GM18499 (cell line): Measurements from ENCODE around the gene SH2D4B.

Experiments used
- ATAC-seq: cut with Tn5 transposase; IDR thresholded peaks from one replicate; pipeline ENCODE4 v1.9.1; 2021; ENCODE audit warnings: moderate number of reproducible peaks; ENCODE audit not compliant: insufficient read depth, unreplicated experiment

The SH2D4B gene

DNA sequence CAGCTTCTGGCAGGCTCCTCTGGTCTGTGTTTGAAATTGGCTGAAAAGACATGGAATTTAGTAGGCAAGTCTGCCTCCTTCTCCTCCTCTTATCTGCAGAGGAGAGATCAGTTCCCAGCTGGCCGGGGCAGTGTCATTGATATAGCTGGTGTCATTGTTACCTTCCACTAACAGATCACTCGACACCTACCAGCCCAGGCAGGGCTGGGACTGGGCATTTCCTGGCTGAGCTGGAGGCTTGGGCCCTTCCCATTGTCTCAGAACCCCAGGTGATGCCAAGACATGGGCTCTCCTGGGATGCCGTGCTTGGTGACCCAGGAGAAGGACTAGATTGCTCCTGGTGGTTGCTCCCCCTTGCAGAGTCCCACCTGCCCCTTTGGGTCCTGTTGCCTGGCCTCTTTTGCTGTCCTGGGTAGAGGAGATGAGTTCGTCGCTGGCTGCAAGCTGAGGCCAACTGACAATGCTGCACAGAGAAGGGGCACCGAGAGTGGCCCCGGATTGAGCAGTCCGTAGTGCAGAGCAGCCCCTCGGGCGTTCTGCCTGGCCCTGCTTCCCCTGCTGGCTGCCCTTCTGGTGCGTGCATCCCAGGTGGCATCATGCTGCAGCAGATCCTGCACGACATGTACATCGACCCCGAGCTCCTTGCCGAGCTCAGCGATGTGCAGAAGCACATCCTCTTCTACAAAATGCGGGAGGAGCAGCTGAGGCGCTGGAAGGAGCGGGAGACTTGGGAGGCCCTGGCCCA lies at the start of gene SH2D4B:
Gene SH2D4B, plus strand, starts transcription at position 167 of the 745 bp plus-strand sequence. Its CDS starts 430 bp downstream, at position 597.
- ATAC-seq = no peak

DNA sequence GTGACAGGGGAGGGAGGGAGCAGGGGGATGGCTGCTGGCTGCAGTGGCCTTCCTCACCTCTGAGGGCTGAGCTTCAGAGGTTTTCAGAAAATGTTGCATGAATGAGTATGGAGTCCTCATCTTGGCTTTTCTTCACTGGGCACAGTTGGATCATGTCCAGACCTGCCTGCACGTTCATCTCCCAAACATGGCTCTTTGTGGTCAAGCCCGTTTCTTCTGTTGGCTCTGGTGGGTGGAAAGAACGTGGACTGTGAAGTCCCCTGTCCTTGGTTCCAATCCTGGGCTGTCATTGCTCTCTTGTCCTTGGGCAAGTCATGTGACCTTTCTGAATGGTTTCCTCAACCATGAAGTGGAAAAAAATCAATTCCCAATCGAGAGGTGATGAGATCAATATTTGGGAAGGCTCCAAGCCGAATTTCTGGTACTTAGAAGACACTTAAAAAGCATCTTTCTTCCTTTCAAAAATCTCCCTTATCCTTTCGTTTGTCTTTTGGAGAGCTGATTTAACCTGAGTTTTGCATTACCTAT lies 49.1 kb upstream of the SH2D4B start:
- no peak for ATAC-seq

DNA sequence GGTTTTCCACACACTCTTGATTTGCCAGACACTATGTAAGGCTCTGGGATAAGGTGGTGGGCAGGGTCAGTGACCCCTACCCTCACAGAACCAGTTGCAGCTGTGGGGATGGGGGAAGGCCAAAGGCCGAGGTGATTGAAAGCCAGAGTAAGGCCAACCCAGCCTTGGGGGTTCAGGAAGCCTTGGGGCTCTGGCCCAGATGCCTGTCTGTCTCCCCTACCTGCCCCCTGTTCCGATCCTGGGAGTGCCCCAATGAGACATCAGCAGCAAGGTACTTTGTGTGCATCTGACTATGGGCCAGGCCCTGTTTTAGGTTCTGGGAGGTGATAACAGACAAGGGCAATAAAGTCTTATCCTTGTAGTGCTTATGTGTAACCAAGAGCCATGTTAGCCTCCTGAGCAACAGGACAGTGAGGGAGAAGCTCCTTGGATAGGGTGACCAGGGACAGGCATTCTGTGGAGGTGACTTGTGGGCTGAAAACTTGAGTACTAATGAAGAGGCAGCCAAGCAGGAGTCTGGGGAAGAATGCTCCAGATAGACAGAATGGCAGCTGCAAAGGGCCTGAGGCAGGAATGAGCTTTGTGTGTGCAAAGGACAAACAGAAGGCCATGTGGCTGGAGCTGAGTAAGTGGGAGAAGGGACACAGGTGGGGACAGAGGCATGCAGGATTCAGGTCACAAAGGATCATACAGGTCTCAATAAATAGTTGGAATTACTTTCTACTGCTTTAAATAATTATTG lies 48.2 kb upstream of the SH2D4B start:
- ATAC-seq = no peak

DNA sequence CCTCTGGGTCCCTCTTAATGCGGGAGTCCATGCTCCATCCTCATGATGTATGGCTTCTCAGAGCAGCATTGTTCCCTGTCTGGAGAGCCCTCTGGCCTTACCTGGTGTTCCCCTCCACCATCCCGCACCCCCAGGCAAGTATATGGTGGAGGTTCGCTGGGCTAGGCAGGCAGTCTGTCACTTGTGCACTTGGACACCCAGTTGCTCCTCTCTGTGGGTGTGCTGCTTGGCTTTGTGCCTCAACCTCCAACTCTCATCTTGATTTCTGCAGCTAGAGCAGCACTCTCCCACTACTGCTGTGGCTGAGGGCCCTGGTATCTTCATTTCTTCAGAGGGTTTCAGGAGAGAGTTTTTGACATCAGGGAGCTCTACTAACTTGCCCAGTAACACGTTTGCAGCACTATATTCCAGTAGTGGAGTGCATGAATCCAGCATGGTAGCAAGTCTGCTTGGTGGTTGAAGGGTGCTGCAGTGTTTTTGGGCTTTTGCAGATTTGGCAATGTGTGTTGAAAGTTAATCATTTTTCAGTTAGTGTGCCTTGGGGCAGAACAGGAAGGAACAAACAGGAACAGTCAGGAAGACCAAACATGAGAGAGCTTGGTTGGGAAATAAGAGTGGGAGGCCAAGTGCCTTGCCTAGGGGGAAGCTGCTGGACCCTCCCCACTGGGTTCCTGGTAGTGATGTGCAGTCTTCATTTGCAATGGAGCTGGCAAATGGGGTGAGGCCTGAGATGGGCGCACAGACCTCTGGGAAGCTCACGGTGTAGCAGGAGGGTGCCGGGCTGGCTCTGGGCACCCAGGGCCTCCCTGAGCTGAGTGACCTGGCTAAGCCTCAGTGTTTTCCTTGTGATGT lies 46.2 kb upstream of the SH2D4B start:
- ATAC-seq = no peak

DNA sequence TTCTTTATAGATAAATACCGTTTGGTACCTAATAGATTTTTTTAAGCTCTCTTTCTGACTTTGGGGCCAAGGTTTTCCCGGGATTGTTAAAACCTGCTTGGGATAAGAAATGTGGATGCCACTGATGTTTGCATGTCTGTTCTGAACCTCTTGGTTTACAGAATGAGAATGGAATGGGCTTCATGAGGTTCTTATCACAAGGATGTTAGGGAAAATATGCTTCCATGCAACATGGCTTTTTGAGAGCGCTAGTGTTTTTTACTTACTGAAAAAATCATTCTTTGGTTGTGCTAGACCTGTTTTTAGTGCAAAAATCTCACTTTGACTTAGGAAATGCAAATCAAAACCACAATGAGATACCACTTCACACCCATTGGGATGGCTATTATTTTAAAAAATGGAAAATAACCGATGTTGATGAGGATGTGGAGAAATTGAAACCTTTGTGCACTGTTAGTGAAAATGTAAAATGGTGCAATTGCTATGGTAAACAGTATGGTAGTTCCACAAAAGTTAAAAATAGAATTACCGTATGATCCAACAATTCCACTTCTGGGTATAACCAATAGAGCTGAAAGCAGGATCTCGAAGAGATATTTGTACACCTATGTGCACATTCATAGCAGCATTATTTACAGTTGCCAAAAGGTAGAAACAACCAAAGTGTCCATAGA lies 44.7 kb upstream of the SH2D4B start:
- no peak for ATAC-seq

DNA sequence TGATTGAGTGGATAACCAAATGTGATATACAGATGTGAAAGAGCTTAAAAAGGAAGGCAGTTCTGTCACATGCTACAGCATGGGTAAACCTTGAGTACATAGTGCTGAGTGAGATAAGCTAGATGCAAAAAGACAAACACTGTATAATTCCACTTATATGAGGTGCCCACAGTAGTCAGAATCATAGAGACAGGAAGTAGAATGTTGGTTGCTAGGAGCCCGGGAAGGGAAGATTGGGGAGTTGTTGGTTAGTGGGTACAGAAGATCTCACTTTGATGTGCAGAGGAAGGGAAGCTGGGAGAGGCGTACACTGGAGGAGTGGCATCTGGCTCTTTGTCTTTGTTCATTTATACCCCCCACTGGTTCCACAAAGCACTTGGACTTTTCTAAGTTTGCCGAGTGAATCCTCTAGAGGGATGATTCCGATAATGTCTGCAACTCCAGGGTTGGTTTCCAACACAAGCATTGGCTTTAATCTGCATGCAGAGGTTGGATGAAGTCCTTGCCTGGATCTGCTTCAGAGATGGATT lies 44.1 kb upstream of the SH2D4B start:
- ATAC-seq = no peak

DNA sequence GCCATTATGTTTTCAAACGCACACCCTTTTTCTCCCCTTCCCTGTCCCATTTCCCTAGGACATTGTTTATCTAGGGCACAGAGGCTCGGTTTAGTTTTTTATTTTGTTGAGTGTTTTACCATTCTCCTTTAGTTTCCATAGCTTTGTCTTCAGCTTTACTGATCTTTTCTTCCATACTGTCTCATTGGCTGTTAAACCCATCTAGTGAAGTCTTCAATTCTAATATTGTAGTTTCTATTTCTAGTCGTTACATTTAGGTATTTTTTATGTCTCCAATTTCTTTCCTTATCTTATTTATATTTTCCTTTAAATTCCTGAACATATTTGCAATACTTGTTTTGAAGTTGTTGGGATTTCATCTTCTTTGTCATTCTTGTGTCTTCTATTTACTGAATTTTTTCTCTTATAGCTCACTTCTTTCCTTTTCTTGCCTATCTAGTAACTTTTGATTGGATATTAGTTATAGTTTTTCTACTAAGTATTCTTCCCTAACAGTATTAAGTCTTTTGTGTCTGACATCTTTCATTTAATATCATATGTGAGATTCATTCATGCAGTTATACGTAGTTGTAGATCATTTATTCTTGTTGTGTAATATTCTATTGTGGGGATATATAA lies 41.0 kb upstream of the SH2D4B start:
- no peak for ATAC-seq

DNA sequence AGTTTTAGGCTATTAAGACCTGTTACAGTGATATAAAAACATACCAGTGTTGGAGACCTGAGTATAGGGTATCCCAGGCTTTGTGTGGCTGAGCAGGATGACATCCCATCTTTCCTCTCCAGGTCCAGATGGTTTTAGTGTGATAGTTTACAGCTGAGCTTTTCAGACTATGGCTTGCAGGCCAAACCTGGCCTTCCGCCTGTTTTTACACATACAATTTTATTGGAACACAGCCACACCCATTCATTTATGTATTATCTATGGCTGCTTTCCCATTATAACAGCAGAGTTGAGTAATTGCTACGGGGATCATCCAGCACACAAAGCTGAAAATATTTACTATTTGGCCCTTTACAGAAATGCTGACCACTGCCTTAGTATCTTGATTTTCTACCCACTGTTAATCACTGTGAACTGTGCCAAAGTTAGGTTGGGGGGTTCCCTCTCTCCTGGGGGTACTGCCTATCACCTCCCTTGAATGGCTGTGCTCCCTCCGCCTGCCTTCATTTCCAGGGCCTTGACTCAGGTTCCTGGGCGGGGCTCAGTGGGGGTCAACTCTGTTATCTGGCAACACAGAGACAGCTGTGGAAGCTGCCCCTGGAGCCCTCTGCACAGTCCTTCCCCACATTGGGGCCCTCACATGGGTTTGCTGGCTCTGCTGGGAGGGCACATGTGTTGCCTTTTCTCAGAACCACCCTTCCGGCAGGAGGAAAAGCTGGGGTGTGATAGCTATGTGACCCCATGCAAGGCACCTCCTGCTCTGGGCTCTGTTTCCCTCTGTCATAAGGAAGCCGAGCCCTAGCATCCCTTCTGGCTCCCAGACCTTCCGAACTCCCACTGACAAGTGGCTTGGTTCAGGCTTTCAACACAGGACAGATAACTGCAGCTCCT lies 40.3 kb upstream of the SH2D4B start:
- no peak for ATAC-seq

DNA sequence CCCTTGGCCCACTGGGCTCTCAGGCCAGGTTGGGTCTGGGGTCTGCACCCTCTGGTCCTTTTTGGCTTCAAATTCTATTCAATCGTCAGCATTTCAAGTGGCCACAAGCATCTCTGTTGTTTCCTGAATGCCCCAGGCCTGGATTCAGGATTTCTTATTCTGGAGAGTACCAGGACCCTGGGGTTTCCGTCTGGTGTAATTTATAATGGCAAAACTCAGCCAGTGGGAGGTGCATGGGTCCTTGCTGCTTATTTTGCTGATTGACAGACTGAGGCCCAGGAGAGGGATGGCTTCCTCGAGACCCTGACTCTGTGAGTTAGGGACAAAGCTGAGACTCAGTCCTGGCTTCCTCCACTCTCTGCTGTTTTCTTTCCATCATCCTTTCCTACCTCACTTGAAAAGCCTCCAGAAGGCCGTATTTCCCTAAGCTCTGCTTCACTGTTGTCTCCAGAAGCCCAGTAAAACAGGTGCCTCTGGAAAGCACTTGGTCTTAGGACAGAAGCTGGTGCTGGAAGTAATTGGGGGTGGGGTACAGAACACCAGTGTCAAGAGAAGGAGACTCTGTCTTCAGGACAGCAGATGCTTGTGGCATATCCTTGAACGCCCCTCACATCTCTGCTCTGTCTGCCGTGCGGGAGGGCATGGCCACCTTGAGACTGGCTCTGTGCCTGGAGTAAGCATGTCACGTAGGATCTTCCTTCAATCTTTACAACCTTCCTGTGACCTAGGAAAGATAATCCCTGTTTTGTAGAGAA lies 39.4 kb upstream of the SH2D4B start:
- ATAC-seq = no peak

DNA sequence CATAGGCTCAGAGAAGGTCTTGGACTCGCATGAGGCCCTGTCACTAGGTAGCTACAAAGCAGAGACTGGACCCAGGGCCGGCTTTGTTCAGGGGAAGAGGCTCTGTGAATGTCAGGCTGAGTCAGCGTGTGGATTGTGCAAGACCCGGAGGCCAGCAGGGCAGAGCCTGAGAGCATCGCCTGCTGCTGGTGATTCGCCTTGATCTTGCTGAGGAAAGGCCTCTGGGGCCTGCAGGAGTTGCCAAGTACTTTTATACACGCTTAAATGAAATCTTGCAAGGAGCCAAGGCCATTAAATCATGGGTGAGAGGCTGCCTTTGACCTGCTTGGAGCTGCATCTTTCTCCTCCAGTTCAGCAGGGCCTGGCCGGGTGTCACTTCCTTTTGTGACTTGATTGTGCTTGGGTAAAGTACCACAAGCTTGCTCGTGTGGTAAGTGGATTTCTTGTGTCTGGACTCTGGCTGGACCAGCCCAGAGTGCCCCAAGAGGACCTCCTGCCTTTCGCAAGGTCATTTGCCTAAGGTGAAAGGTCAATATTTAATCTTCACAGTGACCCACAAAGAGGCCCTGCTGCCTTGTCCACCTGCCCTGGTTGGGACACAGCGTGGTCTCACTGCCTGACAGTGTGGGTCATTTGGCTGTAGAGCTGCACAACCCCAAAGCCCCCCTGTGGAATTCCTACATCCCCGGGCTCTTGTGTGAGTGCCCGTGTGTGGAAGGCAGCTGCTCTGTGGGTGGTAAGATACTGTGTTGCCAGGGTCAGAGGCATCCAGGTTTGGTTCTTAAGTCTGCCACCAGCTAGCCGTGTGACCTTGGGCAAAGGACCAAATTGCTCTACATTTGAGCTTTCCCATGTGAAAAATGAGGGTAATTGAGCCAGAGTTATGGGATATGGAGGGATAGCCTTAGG lies 38.6 kb upstream of the SH2D4B start:
- no peak for ATAC-seq

DNA sequence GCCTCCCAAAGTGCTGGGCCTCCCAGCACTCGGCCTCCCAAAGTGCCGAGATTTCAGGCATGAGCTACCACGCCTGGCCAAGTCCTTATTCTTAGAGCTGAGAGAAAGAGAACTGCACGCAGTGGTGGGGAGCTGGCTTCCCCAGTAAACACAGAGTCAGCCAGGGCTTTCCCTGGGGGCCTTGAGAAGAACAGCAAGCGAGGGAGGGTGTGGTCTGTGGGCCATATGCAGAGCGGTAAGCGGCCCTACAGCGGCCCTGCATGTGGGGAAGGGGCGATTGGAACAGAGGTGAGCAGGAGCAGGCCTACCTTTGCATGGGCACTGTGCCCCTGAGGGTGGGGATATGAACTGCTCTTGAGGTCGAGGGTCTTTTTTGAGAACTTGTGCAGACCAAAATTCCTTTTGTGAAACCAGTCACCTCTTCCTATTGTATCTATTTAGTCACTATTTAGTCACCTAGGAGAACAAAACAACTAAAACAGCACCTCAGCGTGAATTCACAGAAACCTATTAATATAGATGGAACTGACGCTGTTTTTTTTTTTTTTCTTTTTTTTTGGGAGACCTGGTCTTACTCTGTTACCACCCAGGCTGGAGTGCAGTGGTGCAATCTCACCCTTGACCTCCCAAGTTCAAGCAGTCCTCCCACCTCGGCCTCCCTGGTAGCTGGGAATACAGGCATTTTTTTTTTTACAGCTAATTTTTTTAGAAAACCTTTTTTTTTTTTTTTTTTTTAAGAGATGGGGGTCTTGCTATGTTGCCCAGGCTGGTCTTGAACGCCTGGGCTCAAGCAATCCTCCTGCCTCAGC lies 36.9 kb upstream of the SH2D4B start:
- peak; percentile 41 for ATAC-seq

DNA sequence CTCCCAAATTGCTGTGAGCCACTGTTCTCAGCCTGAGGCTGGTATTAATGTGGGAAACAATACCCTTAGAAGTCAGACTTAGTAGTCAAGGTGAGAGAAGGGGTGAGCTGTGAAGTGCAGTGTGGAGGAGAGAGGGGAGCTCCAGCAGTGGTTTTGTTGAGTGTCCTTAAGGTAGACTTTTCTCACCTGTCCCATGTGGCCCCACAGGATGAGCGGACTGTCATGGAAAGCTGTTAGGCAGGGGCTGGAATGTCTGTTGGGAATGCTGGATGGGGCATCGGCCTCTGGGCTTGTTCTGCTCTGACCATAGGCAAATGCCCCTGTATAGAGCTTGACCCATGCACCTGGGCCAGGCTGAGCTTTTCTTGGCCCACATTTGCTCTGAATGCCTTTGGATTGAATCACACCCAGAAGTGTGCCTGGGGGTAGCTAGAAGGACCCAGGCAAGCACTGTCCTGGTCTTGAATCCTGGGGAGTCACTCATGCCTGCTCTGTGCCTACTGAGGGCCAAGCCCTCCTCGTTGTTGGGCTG lies 36.3 kb upstream of the SH2D4B start:
- ATAC-seq = no peak

DNA sequence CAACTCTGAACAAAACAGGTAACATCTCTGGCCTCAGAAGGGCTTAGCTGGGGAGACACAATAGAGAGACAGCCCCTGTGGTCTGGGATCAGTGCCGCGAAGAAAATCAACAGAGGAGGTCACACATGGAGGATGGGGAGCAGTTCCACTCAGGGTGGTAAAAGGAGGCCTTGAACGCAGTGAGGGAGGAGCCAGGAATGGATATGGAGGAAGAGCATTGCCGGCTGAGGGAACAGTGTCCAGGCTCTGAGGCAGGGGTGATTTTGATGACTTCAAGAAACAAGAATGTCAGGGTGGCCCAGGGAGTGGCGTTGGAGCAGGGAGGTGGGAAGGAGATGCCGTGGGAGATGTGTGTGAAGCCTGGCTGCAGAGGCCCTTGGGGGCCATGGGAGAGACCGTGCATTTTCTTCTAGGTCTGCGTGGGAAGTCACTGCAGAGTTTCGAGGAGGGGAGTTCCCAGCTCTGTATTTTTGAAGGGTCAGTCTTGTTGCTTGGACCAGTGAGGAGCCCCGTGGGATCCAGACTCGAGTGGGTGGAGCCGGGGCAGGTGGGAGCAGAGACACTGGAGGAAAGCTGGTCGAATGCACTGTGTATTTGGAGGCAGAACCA lies 35.7 kb upstream of the SH2D4B start:
- no peak for ATAC-seq

DNA sequence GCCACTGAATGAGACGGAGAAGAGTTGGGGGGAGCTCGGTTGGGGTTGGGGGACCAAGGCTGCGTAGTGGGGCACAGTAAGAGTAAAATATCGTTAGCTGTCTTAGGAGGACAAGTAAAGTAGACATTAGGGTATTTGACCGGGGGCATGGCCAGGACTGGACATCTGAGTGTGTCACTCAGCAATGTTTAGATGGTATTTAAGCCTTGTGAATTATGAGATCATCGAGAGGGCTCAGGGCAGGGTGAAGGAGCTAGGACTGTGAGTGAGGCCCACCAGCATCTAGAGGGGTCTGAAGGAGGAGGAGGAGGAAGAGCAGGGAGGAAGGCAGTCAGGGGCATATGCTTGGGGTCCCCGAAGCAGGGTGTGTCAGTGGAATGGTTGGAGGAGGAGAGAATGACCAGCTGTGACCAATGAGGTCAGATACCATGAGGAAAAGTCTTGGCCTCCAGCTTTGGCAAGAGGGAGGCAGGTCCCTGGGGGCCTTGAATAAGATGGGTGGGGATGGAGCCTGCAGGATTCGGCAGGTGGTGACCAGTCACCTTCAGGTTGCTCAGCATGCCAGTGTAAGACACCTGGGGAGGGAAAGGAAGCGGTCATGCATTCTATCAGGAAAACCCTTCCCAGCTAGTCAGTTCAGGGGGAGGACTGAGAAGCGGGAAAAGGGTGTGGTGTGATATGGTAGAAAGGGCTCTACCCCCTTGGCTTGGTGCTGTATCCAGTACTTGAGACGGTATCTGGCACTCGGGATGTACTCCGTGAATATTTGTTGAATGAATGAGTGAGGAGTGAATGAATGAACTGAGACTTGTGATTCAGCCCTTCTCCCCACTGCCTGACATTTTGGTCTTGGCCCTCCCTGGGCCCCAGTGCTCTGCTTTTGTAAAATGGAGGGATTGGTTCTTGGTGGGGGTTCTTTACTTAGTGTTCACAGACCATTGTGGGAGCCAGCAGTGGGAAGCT lies 34.8 kb upstream of the SH2D4B start:
- ATAC-seq = no peak
